Fibroblast of pulmonary artery (primary cell): Measurements from ENCODE around the gene TMEM269.
"Not testable (repeated sequence)": the region's sequence is repeated elsewhere in the genome, so short reads cannot be mapped to it uniquely, and the experiment has no call there.

Source experiments
- DNase-seq: peaks from one replicate; pipeline ENCODE4 v3.0.0-alpha.2; 2010; ENCODE audit warnings: low read depth
- H3K4me3 ChIP-seq: replicated peaks from 2 replicates; pipeline ENCODE4 v1.5.1; 2011; ENCODE audit warnings: low read depth, mild to moderate bottlenecking, control low read depth, low read length, moderate library complexity
- CTCF ChIP-seq: IDR thresholded peaks from 2 replicates; pipeline ENCODE4 v1.5.1; 2011; ENCODE audit warnings: mild to moderate bottlenecking, control low read depth, low read length, inconsistent platforms; ENCODE audit errors: missing control alignments

The TMEM269 gene

GRCh38 chr1:42748021-42748420 lies 36.8 kb upstream of the TMEM269 start:
- DNase-seq, result no peak
- H3K4me3 ChIP-seq, result no peak overlapping the region
- no peak for TF ChIP-seq CTCF

GRCh38 chr1:42748461-42749410 lies 36.1 kb upstream of the TMEM269 start:
- DNase-seq, result no peak
- no peak for TF ChIP-seq CTCF
- no peak overlapping the region for H3K4me3 ChIP-seq

- H3K4me3 ChIP-seq, result no peak overlapping the region
- TF ChIP-seq CTCF, result no peak
- DNase-seq, result no peak
Observed at GRCh38 chr1:42750041-42750440, 34.8 kb upstream of the TMEM269 start.

- DNase-seq, H3K4me3 ChIP-seq: not testable (repeated sequence)
Observed at GRCh38 chr1:42751511-42752070, 33.2 kb upstream of the TMEM269 start.

- DNase-seq, result no peak
- no peak for TF ChIP-seq CTCF
- H3K4me3 ChIP-seq, result no peak overlapping the region
Observed at GRCh38 chr1:42752284-42752683, 32.5 kb upstream of the TMEM269 start.

GRCh38 chr1:42753070-42753469 lies 31.7 kb upstream of the TMEM269 start:
- no peak for TF ChIP-seq CTCF
- no peak overlapping the region for H3K4me3 ChIP-seq
- DNase-seq, result peak; percentile 63

- H3K4me3 ChIP-seq, result no peak overlapping the region
- peak; percentile 76 for DNase-seq
- TF ChIP-seq CTCF, result peak; percentile 67
Observed at GRCh38 chr1:42756956-42757891, 27.6 kb upstream of the TMEM269 start.
